ENCODE data around the gene S100A10. TPM values are rescaled to one million over a fixed set of nuclear protein-coding genes. Genes with fewer than 3 reads are reported as not detected.

Gene S100A10
- total and polyA plus RNA-seq, 2 experiments from 2014 or later, result 14.6 to 103 TPM

DNA sequence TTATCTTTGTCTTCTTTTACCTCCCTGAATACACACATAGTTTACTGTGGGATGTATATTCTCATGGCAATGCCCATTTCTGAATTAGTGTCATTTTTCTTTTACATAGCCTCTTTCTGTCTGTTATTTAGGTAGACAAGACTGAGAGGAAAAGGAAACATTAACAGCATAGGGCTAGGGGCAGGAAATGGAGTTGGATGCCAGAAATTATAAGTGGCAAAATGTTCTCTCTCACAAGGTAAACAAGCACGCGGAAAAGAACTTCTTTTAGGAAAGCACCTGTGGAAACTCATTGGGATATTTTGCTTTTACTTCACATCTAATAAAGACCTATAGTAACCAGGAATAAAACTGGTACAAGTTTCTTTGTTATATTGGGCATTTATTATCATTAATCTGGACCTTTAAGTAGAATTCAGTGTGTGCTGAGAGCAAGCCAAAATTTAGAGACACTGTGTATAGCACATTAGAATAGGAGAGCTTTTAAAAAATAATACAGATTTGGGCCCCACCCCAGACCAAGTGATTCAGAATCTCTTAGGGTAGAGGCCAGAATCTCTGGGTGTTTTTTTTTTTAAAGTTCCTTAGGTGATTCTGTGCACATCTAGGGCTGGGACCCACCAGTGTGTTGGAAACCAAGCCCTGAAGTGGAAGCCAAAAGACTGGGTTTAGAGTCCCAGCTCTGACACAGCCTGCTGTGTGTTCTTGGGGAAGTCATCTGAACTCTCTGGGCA is 32.7 kb downstream of the S100A10 start:
- Histone ChIP-seq H3K27me3 (peaks cover 16% of the 10 kb centered on the region), H3K36me3 (no peaks in the 10 kb centered on the region), H3K27ac (no peak overlapping the region), H3K4me3 (no peak overlapping the region), H3K9me3 (ENCODE audit: low read depth) (no peaks in the 10 kb centered on the region), H3K4me1 (ENCODE audit: low read depth) (no peaks in the 10 kb centered on the region)
- TF ChIP-seq, protein P1, sequence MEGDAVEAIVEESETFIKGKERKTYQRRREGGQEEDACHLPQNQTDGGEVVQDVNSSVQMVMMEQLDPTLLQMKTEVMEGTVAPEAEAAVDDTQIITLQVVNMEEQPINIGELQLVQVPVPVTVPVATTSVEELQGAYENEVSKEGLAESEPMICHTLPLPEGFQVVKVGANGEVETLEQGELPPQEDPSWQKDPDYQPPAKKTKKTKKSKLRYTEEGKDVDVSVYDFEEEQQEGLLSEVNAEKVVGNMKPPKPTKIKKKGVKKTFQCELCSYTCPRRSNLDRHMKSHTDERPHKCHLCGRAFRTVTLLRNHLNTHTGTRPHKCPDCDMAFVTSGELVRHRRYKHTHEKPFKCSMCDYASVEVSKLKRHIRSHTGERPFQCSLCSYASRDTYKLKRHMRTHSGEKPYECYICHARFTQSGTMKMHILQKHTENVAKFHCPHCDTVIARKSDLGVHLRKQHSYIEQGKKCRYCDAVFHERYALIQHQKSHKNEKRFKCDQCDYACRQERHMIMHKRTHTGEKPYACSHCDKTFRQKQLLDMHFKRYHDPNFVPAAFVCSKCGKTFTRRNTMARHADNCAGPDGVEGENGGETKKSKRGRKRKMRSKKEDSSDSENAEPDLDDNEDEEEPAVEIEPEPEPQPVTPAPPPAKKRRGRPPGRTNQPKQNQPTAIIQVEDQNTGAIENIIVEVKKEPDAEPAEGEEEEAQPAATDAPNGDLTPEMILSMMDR (IDR thresholded peaks at IDR 0.05; ENCODE audit: low read depth, low read length), result no peak
- no peak for DNase-seq (ENCODE audit: low read depth in 1 of 2, low spot score in 1 of 2)

DNA sequence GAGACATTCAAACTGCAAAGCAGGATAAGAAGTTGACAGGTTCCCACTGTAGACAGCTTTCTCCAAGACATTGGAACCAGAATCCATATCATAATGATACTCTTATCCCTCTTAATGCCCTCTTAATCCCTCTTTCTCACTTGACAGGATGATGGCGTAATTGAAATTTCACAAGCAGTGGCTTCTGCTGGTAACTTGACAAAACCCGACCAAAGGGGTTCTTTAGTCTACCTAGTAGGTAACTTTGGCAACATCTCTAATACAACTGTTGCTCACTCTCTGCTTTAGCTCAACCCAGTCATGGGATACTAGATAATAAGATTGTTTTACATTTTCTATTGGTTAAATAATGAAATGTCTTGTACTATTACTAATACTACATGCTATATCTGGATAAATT is 34.7 kb downstream of the S100A10 start:
- peaks cover 6% of the 10 kb centered on the region for H3K27me3 ChIP-seq
- DNase-seq (ENCODE audit: low read depth in 1 of 2, low spot score in 1 of 2), result no peak
- TF ChIP-seq, protein P1 (IDR thresholded peaks at IDR 0.05; ENCODE audit: low read depth, low read length), result no peak

DNA sequence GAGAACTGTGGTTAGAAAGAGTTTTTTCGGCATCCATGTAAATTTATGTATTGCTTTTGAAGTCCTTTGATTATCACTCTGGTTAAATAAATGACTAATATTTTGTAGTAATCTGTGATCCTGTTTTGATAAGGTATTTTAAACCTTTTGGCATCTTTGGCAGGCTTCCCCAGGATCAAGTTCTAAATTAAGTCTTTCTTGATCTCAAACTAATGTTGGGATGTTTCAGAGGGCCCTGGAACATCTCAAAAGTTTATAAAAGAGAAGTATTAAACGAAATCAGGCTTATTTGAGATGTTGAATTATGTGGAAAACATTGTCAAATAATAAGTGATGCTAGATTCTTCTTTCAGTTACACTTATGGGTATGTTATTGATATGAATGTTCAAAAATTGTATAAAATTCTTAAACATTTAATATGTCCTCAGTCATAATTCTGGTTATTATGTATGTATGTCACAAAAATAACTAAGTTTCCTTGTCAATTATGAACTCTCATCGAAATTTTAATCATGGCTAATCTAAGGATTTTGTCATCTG is 36.6 kb downstream of the S100A10 start:
- Histone ChIP-seq H3K4me3 (no peak overlapping the region), H3K27ac (no peak overlapping the region), H3K4me1 (ENCODE audit: low read depth) (no peaks in the 10 kb centered on the region), H3K9me3 (ENCODE audit: low read depth) (no peaks in the 10 kb centered on the region), H3K27me3 (peaks cover 3% of the 10 kb centered on the region), H3K36me3 (no peaks in the 10 kb centered on the region)
- no peak for DNase-seq (ENCODE audit: low read depth in 1 of 2, low spot score in 1 of 2)
- TF ChIP-seq, protein P1 (IDR thresholded peaks at IDR 0.05; ENCODE audit: low read depth, low read length), result no peak

More for the DNA sequence above, 34.7 kb downstream of the S100A10 start:
- Histone ChIP-seq H3K27ac (no peak overlapping the region), H3K4me3 (no peak overlapping the region), H3K36me3 (no peaks in the 10 kb centered on the region), H3K4me1 (ENCODE audit: low read depth) (no peaks in the 10 kb centered on the region), H3K9me3 (ENCODE audit: low read depth) (no peaks in the 10 kb centered on the region)

DNA sequence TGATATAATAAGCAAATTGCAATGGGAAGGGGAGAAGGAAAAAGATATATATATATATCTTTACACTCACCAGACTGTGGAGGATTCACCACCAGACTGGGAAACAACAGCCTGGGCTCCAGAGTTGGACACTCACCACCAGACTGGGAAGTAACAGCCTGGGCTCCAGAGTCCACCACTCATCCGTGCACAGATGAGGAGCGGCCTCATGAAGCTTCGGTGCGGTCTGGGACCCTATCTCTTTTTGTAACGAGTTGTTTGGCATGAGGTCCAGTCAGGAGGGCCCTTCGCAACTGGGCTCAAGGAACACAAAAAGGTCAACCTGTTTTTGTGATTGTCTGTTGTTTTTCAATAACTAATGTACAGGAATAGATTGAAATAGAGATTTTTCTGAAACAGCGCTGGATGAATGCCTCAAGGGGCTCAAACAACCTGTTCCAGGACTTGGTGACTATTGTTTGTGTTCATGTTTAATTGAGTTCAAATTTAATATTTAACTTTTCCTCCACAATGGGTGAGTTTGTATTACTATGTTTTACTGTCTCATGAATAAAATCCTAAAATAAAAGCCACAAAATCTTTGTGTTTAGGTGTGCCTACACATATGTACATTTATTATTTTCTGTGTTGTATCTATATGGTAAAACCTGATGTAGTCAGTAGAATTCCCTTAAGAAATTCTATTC is 40.1 kb downstream of the S100A10 start:
- Histone ChIP-seq H3K9me3 (ENCODE audit: low read depth) (no peaks in the 10 kb centered on the region), H3K27me3 (no peaks in the 10 kb centered on the region), H3K4me3 (no peak overlapping the region), H3K36me3 (no peaks in the 10 kb centered on the region), H3K27ac (no peak overlapping the region), H3K4me1 (ENCODE audit: low read depth) (no peaks in the 10 kb centered on the region)
- TF ChIP-seq, protein P1 (IDR thresholded peaks at IDR 0.05; ENCODE audit: low read depth, low read length), result no peak
- DNase-seq (ENCODE audit: low read depth in 1 of 2, low spot score in 1 of 2), result no peak

DNA sequence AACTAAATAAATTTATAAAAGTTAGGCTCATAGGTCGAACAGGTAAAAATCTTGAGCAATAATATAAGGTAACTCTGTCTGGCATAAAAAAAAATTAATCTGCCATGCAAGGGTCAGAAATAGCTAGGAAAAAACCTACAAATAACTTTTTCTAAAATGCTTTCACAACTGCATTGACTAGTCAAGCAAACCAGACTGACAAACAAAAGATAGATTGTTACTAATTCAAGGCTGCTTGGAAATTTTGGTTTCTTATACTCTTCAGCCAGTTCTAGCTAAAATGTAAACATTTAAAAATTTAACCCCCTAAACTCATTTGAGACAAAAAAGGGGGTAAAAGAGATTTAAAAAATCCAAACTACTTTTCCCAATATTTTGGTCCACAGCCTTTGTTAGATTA is 40.8 kb downstream of the S100A10 start:
- Histone ChIP-seq H3K4me1 (ENCODE audit: low read depth) (no peaks in the 10 kb centered on the region), H3K9me3 (ENCODE audit: low read depth) (no peaks in the 10 kb centered on the region), H3K36me3 (no peaks in the 10 kb centered on the region), H3K27ac (no peak overlapping the region), H3K4me3 (no peak overlapping the region), H3K27me3 (no peaks in the 10 kb centered on the region)
- DNase-seq (ENCODE audit: low read depth in 1 of 2, low spot score in 1 of 2), result no peak
- TF ChIP-seq, protein P1 (IDR thresholded peaks at IDR 0.05; ENCODE audit: low read depth, low read length), result no peak
